GM12873 (cell line): Measurements from ENCODE around the gene FSIP1.

ENCODE experiments used
- TF ChIP-seq, protein P1 (sequence below): IDR thresholded peaks from 2 replicates; pipeline ENCODE4 v1.5.1; 2012; ENCODE audit warnings: low read depth, mild to moderate bottlenecking, moderate library complexity, low read length, control low read depth; ENCODE audit not compliant: insufficient read depth; ENCODE audit errors: missing control alignments

FSIP1 gene

GRCh38 chr15:39720081-39720480 is 62.6 kb downstream of the FSIP1 start:
- TF ChIP-seq, protein P1, sequence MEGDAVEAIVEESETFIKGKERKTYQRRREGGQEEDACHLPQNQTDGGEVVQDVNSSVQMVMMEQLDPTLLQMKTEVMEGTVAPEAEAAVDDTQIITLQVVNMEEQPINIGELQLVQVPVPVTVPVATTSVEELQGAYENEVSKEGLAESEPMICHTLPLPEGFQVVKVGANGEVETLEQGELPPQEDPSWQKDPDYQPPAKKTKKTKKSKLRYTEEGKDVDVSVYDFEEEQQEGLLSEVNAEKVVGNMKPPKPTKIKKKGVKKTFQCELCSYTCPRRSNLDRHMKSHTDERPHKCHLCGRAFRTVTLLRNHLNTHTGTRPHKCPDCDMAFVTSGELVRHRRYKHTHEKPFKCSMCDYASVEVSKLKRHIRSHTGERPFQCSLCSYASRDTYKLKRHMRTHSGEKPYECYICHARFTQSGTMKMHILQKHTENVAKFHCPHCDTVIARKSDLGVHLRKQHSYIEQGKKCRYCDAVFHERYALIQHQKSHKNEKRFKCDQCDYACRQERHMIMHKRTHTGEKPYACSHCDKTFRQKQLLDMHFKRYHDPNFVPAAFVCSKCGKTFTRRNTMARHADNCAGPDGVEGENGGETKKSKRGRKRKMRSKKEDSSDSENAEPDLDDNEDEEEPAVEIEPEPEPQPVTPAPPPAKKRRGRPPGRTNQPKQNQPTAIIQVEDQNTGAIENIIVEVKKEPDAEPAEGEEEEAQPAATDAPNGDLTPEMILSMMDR, result no peak

GRCh38 chr15:39719109-39719508 is 63.5 kb downstream of the FSIP1 start:
- TF ChIP-seq, protein P1, result no peak

DNA sequence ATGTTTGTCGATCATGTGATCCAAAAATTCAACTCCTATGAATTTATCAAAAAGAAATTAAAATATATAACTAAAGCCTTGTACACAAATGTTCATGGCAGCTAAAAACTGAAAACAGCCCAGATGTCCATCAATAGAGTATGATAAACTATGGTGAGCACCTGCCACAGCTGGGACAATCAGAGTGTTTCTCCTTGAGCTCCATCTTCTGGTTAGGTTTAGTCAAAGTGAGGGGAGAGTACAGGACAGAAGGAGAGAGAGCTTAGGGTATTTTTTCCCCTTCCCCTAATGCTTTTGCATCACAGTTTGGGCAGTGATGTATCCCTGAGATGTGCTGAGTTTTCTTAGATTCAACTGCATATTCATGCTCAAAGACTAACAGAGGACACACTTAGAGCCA is 65.5 kb downstream of the FSIP1 start:
- TF ChIP-seq, protein P1, result no peak

DNA sequence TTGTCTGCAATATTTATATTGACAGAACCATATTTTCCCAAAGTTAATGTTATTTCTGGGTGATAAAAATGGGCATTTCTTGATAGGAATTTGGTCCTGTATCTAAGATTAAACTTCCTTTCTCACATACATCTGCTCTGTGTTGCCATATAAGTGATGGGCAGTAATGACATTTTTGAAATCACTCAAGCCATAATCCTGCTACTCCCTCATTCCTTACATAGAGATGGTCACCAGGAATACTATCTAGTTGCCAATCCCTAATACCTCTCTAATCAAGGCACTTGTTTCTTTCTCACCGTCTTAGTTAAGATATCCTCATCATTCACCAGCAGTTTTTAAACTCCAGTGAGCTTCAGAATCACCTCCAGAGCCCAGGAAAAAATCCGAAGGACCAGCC is 68.4 kb downstream of the FSIP1 start:
- TF ChIP-seq, protein P1, result no peak

DNA sequence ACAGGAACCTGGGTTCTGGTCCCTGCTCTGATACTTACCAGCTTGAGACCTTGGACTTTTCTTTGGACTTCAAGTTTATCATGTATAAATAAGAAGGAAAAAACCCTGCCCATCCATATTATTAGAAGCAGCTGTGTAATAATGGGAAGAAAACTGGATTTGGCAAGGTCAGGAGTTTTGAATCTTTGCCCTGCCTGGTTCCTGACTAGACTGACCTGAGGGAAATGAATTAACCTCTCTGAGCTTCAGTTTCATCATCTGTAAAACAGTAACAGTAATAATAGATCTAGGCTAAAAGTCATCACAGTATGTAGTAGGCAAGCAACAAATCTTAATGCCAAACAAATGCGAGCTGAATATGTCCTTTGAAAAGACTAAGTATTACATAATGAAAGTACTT is 68.8 kb downstream of the FSIP1 start:
- TF ChIP-seq, protein P1, result no peak

- TF ChIP-seq, protein P1, result no peak
Observed at GRCh38 chr15:39710681-39711080, 72.0 kb downstream of the FSIP1 start.

- TF ChIP-seq, protein P1, result no peak
Observed at GRCh38 chr15:39709941-39710340, 72.7 kb downstream of the FSIP1 start.
